PFSK-1 (cell line): ENCODE results near the gene RIT2.

Experiments
- FOXP2 ChIP-seq: optimal IDR thresholded peaks from 2 replicates; pipeline ENCODE3; 2011; ENCODE audit warnings: borderline replicate concordance, control low read depth, inconsistent platforms; ENCODE audit not compliant: insufficient read depth; ENCODE audit errors: extremely low read length, extremely low read depth
- POLR2AphosphoS5 ChIP-seq: IDR thresholded peaks from 2 replicates; pipeline ENCODE4 v1.6.1; 2012; ENCODE audit warnings: low read depth, mild to moderate bottlenecking, control low read depth, low read length, moderate library complexity
- REST ChIP-seq, 2 experiments: IDR thresholded peaks; 2 replicates each; pipeline versions ENCODE4 v1.6.1 to v1.8.0; 2011 to 2012; ENCODE audit warnings: low read depth in 2 of 2, low read length in 2 of 2, control low read depth in 1 of 2, inconsistent platforms in 1 of 2, mild to moderate bottlenecking in 1 of 2, moderate library complexity in 1 of 2; ENCODE audit not compliant: insufficient read depth in 1 of 2
- SIN3A ChIP-seq: IDR thresholded peaks from 2 replicates; pipeline ENCODE4 v1.6.1; 2012; ENCODE audit warnings: mild to moderate bottlenecking, low read length, moderate library complexity, borderline replicate concordance; ENCODE audit not compliant: insufficient read depth
- TAF1 ChIP-seq: IDR thresholded peaks from 2 replicates; pipeline ENCODE4 v1.6.1; 2012; ENCODE audit warnings: low read length, control low read depth, borderline replicate concordance; ENCODE audit not compliant: insufficient read depth

RIT2 gene

GRCh38 chr18:43093646-43094045, 21.8 kb downstream of the RIT2 start:
- no peak for TF ChIP-seq SIN3A

GRCh38 chr18:43092539-43092938, 22.9 kb downstream of the RIT2 start:
- TF ChIP-seq TAF1 (no peak), REST (IDR thresholded peaks at IDR 0.05; ENCODE audit: insufficient read depth in 1 of 2, low read depth in 2 of 2, low read length in 2 of 2) (no peak), SIN3A (no peak), FOXP2 (no peak), POLR2AphosphoS5 (no peak)

- TF ChIP-seq REST (IDR thresholded peaks at IDR 0.05; ENCODE audit: insufficient read depth in 1 of 2, low read depth in 2 of 2, low read length in 2 of 2) (no peak), FOXP2 (no peak), POLR2AphosphoS5 (no peak)
Measured at GRCh38 chr18:43081396-43081795, 34.1 kb downstream of the RIT2 start.

GRCh38 chr18:43080671-43081070, 34.8 kb downstream of the RIT2 start:
- no peak for TF ChIP-seq TAF1
- TF ChIP-seq POLR2AphosphoS5: no peak
- TF ChIP-seq FOXP2: no peak
- no peak for TF ChIP-seq SIN3A
- TF ChIP-seq REST (IDR thresholded peaks at IDR 0.05; ENCODE audit: insufficient read depth in 1 of 2, low read depth in 2 of 2, low read length in 2 of 2): no peak

GRCh38 chr18:43079422-43079821, 36.1 kb downstream of the RIT2 start:
- TF ChIP-seq SIN3A (no peak), FOXP2 (no peak), REST (IDR thresholded peaks at IDR 0.05; ENCODE audit: insufficient read depth in 1 of 2, low read depth in 2 of 2, low read length in 2 of 2) (no peak), POLR2AphosphoS5 (no peak), TAF1 (no peak)
